GM10266 (cell line): Measurements from ENCODE around the gene MYO5B.

Experiments used
- DNase-seq: peaks from one replicate; pipeline ENCODE4 v3.0.0; 2012; ENCODE audit errors: extremely low spot score
- TF ChIP-seq, protein P1 (sequence below): IDR thresholded peaks from 2 replicates; pipeline ENCODE4 v1.5.1; 2012; ENCODE audit warnings: mild to moderate bottlenecking, low read depth; ENCODE audit not compliant: control insufficient read depth, insufficient read depth; ENCODE audit errors: missing control alignments

The MYO5B gene

DNA sequence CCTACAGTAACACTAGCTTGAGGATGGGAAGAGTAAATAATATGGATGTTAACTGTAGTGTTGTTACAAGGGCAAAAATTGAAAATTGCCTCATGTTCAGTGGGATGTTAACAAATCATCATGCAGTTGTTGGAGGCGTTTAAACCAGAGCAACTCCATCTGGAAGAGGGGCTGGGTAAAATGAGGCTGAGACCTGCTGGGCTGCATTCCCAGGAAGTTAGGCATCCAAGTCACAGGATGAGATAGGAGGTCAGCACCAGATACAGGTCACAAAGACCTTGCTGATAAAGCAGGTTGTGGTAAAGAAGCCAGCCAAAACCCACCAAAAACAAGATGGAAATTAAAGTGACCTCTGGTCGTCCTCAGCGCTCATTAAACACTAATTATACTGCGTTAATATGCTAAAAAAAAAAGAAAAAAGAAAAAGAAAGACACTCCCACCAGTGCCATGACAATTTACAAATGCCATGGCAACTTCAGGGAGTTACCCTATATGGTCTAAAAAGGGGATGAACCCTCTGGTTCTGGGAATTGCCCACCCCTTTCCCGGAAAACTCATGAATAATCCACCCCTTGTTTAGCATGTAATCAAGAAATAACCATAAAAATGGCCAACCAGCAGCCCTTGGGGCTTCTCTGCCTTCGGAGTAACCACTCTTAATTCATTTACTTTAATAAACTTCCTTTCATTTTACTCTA is 101.4 kb downstream of the MYO5B start:
- TF ChIP-seq, protein P1, sequence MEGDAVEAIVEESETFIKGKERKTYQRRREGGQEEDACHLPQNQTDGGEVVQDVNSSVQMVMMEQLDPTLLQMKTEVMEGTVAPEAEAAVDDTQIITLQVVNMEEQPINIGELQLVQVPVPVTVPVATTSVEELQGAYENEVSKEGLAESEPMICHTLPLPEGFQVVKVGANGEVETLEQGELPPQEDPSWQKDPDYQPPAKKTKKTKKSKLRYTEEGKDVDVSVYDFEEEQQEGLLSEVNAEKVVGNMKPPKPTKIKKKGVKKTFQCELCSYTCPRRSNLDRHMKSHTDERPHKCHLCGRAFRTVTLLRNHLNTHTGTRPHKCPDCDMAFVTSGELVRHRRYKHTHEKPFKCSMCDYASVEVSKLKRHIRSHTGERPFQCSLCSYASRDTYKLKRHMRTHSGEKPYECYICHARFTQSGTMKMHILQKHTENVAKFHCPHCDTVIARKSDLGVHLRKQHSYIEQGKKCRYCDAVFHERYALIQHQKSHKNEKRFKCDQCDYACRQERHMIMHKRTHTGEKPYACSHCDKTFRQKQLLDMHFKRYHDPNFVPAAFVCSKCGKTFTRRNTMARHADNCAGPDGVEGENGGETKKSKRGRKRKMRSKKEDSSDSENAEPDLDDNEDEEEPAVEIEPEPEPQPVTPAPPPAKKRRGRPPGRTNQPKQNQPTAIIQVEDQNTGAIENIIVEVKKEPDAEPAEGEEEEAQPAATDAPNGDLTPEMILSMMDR, result no peak
- DNase-seq, result no peak

- TF ChIP-seq, protein P1, result no peak
- no peak for DNase-seq
Observed at GRCh38 chr18:50092245-50092805, 102.6 kb downstream of the MYO5B start.

- TF ChIP-seq, protein P1, result no peak
- DNase-seq, result no peak
Observed at GRCh38 chr18:50091509-50092244, 103.3 kb downstream of the MYO5B start.

DNA sequence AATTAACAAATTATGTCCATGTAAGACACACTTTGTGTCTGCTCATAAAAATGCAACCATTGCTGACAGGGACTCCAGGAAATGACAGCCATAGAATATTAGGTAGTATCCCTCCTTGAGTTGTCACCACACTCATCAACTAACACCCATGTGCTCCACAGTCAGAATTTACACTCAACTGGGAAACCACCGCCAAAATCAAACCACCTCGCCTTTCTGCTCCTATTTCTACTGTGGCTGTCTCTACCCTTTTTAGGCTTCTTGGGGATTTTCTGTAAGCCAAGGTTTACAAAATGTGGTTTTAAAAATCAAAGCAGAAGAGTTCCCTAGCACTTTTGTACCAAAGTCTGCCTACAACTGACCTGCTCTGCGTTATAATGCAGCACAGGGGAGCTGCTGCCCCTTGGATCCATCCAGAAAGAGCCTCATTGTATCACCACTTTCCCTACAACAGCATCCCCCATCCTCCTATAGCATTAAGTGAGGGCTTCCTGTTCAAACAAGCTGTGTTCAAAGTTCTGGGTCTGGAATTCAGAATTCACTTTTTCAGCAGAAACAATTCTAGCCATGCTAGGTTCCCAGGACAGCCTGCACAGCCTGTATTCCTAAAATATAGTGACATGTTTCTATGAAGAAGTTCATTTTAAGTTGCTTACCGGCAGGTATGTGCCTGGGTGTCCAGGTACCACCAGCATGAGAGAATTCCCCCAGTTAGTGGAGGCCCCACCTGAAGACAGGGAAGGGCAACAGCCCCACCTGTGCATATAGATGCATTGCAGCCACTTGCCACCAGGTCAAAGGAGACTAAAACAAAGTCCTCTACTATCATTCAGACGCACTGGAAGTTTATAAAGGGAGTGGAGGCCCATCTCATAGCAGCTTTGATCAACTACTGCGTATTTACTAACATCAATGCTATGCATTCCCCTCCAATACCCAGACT is 104.3 kb downstream of the MYO5B start:
- DNase-seq, result no peak
- TF ChIP-seq, protein P1, result no peak

DNA sequence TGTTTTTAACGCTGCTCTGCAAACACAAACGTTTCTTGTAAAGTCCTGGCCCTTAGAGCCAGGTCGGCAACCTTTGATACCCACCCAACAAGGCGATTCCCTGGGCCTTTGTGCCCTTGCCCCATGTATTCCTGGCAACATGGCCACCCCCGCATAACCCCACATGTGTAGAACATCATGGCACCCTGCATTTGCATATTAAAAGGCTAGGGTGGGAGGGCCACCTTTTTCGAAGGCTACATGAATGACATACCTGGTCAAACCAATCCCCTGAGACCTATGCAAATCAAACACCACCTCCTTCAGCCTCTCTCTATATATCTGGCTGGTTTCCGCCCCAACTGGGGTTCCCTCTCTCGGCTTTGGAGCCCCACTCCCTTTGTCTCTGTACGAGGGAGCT is 105.2 kb downstream of the MYO5B start:
- DNase-seq, result no peak
- TF ChIP-seq, protein P1, result no peak

- DNase-seq, result no peak
- TF ChIP-seq, protein P1, result no peak
Observed at GRCh38 chr18:50083708-50084107, 111.2 kb downstream of the MYO5B start.
